TTC549 (cell line): ENCODE results near the gene NPAS3.

ENCODE experiments used
- FAIRE-seq: peaks from 2 replicates; lab custom pipeline; 2012; peaks lifted over from hg19 to GRCh38; lab: Jason Lieb, UNC

Gene NPAS3

DNA sequence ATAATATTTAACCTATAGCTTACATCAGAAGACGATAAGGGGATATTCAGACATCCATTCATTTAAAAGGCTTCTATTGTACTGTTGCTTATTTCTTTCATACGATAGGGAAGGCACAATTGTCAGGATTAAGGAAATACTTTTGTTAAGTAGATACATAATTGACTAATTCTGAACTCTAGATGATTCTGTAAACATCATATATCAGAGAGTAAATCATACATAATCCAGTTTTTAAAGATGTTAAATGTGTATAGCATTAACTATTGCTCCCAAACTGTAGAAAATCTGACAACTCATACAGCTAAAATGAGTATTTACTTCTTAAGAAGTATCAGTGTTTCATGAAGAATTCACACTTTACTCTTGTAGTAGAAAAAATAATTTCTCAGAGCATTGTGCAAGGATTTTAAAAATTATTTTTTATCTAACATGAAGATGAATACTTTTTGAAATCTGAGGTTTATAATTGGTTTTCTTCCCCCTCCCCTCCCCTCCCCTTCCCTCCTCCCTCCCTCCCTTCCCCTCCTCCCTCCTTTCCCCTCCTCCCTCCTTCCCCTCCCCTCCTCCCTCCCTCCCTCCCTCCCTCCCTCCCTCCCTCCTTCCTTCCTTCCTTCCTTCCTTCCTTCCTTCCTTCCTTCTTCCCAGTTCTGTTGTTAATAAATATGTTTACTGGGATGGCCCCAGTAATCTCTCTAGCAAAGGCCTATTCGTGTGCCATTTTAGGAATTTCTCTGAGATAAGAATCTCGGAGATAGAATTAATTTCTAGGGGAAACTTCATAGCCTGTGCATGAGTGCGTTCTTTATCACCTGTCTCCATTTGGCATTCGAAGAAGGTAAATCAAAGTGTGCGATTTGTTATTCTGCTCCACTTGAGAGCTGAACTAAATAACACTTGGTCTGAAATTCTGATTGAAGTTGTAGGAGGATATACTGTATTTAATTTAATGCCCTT lies 2.3 kb downstream of the NPAS3 start:
- no peak for FAIRE-seq

DNA sequence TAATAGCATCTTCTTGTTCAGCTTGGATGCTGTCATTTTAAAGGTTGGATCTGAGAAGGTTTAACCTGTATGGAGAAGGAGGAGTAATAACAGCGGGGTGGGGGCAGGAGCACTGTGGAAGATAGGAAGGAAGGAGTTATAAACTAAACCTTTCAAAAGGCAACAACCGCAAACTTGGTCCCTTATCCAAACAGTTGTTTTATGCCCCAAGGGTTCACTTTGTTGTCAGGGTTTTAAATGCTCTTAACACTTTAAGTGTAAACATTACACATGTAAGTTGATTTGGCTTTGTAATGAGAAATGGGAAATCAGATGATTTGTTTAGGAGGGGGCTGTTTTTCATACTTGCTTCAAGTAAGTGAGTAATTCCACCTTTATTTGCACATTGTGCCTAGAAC lies 3.0 kb downstream of the NPAS3 start:
- no peak for FAIRE-seq

DNA sequence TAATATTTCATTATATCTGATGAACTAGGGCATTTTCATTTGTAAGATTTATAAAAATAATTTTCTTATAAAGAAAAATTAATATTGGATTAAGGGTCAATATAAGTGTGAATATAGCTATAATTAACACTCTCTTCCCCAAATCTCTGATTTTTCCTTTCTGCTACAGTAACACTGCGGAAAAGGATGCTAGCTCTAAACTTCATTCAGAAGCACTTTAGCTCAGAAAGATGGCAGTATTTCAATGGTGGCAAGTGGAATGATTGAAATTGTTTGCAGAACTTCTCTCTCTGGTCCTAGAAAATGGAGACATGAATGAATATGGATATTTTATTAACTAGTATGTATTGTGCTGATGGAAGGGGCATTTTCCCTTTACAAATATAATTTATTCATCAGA lies 8.4 kb downstream of the NPAS3 start:
- FAIRE-seq, result no peak

DNA sequence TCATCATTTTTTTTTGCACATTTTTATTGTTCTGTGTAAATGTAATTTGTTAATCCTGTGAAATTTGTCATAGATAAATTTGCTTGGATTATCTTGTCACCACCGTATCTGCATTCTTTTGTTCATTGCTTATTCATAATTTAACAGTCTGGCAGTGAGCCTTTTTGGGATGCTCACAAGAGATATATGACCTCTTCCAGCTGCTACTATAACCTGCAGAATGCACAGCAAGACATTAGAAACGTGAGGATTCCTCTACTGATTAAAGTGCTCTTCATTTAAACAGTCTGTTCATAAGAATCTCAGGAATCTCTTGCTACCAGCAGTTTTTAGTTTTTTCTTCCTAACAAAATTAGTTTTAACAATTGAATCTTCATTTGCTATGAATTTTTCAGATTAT lies 9.1 kb downstream of the NPAS3 start:
- no peak for FAIRE-seq

DNA sequence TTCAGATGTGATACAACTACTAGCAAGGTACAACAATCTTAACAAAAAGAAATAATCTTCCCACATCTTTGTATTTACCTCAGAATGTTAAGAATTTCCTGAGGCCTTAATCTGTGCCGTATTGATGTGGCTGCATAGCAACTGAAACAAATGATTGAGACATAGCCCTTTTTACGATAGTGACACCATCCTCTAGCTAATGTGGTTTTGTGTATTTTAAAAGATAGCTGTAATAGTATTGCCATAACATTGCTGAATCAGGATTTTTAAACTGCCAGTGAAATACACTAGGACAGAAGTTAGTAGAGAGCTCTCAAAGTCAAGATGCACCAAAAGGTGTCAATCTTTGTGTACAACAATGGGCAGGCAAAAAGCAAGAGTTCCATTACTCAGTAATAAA lies 11.9 kb downstream of the NPAS3 start:
- FAIRE-seq, result no peak

DNA sequence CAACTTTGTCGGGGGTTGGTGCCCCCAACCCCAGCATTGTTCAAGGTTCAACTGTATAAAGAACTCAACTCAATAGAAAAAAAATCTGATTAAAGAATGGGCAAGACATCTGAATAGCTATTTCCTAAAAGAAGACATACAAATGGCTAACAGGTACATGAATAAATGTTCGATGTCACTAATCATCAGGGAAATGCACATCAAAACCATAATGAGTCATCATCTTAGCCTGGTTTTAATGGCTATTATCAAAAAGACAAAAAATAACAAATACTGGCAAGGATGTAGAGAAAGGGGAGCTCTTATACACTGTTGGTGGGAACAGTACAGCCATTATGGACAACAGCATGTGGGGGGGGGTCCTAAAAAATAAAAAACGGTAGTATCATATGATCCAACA lies 28.7 kb downstream of the NPAS3 start:
- FAIRE-seq, result no peak

DNA sequence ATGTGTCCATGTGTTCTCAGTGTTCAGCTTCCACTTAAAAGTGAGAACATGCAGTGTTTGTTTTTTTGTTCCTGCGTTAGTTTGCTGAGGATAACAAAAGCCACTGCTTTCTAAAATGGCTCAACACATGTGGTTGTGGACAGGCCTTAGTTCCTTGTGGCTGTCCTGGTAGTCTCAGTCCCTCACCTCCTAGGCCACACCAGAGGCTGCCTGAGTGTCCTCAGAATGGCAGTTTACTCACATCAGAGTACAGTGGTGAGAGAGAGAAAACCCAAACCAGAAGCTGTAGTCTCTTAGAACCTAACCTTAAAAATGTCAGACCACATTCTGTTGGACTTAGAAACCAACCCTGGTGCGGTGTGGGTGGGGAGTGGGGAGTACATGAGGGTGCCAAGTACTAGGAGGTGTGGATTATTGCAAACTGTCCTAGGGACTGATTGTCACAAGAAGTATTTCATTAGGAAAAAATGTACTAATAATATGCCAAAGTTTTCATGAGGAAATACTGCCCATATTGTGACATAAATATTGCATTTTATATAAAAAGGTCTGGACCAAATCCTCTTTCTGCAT lies 30.4 kb downstream of the NPAS3 start:
- FAIRE-seq, result no peak

DNA sequence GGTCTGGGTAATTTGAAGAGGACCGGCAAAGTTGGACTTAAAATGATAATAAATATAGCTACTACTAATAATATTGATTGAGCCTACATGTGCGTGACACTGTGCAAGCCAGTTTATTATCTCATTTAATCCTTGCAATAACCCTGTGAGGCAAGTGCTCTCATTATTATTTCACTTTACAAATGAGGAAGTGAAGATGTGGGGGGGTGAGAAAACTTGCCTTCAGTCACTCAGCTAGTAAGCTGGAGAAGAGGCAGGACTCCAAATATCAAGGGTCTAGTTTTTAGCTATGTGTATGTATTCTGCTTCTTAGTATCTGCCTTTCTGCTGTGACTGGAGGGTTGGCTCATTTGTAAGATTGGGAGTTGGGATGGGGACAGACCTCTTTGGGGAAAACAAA lies 39.2 kb downstream of the NPAS3 start:
- FAIRE-seq, result no peak

DNA sequence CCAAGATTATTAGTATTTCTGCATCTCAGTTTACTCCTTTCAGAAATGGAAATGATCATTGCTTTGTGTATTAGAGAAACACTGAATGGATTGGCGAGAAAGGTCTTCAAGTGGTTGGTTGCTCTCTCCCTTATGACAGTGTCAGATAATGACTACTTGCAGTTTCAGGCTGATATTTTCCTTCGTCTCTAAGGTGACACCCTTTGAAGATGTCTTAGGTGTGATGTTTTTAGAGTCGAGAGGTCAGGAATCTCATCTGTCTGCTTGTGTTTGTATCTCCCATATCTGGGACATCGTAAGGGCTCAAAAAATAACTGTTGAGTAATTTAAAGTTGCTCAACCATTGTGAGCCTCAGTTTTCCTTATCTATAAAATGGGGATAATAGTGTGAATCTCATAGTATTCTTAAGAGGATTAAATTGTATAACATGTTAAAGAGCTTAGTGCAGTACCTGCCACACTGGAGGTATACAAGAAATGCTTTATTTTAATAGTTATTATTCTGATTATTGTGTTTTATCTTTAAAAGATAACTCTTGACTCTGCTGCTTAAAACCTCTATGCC lies 40.1 kb downstream of the NPAS3 start:
- no peak for FAIRE-seq

DNA sequence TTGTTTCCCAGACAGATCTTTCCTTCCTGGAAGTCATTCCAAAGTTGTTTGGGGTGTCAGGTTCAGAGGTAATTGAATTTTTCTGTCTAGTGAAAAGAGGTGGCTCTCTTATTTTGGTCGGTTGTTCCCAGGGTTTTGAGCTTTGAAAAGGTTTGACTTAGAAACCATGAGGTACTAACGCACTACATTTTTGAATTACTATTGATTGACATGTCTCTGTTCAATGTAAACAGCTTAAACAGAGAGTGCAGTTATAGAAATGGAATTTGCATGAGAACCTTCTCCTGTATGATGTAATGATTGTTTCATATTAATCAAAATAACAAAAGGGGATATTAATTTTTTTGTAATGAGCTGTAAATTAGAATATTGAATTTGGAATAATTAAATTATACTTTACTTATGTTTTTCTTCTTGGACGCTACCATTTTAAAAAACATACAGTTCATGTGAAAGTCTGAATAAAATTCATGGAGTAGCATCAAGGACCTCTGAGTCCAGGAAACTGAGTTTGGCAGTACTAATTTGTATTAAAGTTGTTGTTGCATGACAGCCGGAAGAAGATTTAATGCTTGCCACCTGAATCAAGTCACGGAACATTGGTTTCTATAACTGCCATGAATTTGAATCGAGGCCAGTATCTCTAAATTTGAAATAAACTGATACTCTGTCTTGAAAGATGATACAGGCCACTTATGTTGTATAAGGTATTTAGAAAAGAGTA lies 41.7 kb downstream of the NPAS3 start:
- FAIRE-seq, result no peak

DNA sequence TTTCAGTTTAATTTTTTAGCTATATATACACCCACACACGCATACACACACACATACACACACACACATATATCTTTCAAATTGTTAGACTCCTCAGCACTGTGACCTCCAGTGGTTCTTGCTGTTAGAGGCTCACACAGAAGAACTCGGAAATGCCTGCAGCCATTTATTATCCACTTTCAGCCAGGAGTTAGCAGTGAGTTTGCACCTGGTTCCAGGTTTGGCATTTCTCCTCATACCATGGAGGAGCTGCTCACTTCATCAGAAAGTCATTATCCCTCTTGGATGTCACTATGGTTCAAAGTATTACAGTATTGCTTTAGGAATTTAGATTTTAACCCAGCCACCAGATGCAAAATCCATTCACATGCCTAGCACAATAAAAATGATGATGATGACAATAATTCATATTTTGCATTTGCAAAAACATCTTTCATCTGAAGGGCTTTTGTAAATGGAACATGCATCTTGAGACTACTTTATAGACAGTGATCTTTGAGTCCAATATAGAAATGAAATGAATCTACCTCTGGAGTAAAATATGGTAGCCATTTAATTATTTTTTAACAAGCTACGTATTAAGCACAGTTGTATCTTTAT lies 42.3 kb downstream of the NPAS3 start:
- no peak for FAIRE-seq

DNA sequence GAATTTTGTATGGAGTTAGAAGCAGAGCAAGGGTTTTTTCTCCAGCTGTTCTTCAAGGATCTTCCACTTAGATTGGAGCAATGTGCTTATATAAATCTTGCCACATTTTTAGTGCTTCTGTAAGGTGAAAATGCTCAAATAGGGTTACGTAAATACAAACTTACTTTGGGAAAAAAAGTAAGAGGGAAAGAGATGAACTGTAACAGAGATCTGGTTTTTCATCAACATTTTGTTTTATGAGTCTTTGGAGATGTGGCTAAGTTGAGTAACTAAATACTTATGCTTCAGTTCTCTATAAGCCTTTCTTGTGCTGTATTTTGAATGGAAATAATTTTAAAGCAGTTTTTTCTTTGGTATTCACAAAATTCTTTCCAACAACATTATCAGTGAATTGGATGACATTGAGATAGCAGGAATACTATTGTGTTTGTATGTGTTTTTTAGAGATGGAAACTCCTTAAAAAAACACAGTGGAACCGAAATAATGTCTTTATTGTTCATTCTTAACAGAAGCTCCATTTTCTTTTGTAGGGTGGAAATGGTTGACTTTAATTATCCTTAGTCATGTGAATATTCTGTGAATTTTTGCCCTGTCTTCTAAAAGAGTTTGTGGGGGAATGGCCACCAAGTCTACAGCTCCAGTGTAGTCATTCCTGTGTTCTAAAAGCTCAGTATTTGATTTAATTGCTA lies 45.7 kb downstream of the NPAS3 start:
- FAIRE-seq, result no peak

DNA sequence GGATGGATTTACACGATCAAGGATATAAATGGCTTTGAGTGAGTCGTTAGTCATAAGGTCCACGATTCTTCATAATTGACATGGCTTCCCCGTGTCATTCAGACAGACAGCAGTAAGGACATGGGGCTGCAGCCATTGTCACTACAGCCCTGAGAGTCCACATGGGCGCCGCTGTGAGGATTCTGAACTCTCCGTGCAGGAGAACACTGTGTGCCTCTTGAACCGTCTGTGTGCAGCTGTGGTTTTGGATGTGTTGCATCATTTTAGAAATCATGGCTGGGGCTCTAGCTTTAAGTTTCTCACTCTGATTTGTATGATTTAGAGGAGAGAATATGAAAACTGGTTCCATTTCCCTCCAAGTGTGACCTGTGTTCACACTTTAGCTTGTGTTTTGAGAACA lies 47.2 kb downstream of the NPAS3 start:
- no peak for FAIRE-seq

DNA sequence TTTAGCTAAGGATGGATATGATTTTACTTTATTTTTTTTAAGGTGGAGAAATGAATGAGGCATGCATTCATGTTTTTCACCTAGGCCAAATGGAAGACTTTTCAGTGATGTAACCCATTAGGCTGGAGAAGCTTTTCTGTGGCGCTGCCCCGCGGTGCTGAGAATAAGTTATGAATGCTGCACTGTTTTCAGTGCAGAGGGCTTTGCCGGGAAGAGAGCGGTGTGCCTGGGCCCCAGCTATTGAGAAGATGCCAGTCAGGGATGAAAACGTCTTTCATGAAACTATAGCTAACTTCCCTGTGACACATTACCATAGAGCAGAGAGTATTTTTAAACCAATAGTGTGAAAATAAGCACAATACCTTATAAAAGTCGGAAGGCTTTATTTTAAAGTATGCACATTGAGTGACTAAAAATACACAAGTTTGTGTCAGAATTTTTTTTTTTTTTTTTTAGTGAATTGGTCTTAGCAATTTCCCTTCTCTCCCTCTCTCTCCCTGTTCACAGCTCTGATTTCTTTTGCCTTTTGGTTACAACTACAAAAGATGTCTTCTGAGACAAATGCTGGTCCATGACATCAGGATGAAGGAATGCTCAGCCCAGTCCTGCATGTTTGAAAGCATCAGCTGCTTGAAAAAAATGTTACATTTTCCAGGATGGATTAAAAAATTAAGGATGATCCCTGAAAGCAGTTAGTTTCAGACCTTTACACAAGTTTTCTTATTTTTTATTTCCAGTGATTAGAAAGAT lies 48.3 kb downstream of the NPAS3 start:
- no peak for FAIRE-seq

DNA sequence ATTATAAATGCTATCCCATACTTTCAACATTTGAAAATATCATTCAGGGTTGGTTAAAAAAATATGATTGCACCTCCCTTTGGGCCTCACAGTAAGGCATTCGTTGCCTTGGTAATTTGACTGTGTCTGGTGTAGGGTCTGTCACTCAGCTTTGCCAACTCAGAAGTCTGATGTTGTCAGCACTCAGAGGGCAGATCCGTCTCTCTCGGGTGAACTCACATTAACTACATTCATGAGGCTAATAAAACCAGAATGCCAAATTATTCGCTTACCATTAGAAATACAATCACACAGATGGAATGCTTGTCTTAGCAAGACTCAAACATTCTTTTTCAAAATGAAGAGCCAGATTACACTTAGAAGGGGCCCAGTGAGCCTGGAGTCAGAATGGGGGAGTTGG lies 53.0 kb downstream of the NPAS3 start:
- no peak for FAIRE-seq

DNA sequence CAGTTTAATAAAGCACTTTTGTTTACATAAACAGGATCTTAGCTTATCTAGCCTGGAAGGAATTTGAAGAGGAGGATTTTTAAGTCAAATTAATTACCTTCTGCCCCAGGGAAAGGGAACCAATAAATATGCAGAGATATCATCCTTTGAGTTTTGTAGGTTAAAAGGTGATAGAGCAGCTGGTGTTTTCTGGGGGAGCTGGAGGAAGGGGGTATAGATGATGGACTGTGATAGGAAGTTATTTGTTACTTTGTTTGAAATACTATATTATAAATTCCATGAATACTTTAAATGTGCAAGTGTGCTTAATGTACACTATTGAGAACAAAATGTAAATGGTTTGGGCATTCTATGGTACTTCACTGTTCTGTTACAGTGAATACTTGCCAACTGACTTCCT lies 55.2 kb downstream of the NPAS3 start:
- no peak for FAIRE-seq

DNA sequence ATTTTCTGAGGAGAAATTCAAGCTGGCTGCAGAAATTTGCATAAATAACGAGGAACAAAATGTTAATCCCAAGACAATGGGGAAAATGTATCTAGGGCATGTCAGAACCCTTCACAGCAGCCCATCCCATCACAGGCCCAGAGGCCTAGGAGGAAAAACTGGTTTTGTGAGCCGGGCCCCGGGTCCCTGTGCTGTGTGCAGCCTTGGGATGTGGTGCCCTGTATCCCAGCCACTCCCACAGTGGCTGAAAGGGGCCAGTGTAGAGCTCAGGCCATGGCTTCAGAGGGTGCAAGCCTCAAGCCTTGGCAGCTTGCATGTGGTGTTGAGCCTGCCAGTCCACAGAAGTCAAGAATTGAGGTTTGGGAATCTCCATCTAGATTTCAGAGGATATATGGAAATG lies 57.7 kb downstream of the NPAS3 start:
- FAIRE-seq, result no peak

DNA sequence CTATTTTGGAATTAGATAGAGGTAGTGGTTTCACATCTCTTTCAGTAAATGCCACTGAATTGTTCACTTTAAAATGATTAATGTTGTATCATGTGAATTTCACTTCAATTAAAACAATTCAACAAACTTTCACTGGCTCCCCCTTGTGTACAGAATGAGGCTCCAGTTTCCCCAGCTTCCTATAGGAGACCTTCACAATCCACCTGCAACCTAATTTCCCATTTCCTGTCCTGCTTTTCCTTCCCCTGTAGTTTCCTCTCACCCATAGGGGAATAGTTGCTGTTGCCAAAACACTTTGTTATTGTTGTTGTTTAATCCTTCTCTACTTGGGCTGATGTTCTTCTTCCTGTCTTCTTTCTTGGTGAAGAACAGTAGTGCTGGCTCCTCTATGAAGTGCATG lies 59.8 kb downstream of the NPAS3 start:
- no peak for FAIRE-seq

DNA sequence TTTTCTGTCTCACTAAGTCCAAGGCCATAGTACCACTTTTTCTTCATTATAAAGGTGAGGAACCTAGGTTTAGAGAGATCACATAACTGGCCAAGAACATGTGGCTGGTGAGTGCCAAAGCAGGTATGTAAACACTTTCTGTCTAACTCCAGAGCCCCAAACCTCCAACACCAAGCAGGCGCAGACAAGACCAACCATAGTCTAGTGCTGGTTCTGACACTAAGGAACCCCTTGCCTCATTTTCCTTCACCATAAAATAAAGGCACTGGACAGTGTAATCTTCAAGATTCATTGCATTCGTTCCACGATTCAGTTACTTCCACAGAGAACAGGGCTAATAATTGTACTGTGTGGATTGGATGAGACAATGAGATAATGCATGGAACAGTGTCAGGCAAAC lies 71.0 kb downstream of the NPAS3 start:
- no peak for FAIRE-seq

DNA sequence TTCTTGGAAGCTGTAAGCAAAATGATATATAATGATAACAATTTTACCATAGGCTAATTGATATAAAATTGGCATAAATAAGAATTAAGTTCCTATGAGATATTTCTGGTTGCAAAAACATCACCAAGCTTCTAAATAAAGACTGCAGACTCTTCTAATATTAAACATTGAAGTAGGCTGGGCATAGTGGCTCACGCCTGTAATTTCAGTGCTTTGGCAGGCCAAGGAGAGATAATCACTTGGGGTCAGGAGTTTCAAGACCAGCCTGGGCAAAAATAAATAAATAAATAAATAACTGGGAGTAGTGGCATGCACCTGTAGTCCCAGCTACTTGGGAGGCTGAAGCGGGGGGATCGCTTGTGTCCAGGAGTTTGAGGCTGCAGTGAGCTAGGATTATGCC lies 71.8 kb downstream of the NPAS3 start:
- no peak for FAIRE-seq

DNA sequence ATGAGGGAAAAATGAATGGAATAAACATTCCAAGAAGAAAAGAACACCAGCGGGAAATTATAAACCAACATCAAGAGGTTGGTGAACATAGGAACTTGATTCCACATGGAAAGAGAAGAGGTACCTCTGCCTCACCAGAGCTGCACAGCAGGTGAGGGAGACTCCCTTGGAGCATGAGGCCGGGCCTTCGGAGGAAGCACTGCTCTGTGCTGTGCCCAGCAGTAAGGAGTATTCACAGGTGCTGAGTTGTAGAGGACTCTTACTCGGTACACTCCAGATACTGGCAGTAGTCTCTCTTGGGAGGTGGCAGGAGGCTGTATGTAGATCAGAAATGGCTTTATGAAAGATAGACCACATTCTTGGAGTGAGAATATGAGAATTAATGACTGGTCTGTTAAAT lies 76.0 kb downstream of the NPAS3 start:
- FAIRE-seq, result no peak
